Transverse colon (tissue), 3 donors: ENCODE results near the gene ASGR1.

Experiments
- EP300 ChIP-seq: sonication (generic); formaldehyde crosslinking; IDR thresholded peaks from one replicate; pipeline ENCODE4 v1.6.1; 2017; ENCODE audit warnings: antibody characterized with exemption, low read depth
- TF ChIP-seq, protein P1 (sequence below), 5 experiments: fragments of 200-600 bp in 3 of 5; fragments of 450-650 bp in 2 of 5; sonication (generic) in 3 of 5; IDR thresholded peaks; 1 replicate in 2 of 5; 2 replicates in 3 of 5; pipeline ENCODE4 v1.5.1; 2016 to 2017; ENCODE audit warnings: antibody characterized with exemption in 5 of 5, inconsistent platforms in 3 of 5, mild to moderate bottlenecking in 2 of 5, moderate library complexity in 1 of 5

DNA sequence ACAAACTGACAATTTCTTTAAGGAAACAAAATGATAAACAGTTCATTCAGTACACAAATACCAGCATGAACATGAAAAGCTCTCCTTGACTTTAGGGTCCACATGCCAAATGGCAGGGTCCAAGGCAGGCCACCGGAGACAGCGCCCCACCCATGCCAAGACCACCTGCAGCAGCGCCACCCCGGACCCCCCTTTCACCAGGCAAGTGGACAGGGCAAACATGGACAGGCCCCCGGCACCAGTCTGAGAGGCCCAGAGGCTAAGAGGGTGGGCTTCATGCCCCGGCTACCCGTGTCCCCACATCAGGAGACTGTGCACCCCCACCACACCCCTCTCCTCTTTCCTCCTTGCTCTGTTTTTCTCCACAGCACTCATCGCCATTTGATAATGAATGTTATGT lies 49.9 kb downstream of the ASGR1 start:
- TF ChIP-seq EP300, result no peak
- TF ChIP-seq, protein P1, sequence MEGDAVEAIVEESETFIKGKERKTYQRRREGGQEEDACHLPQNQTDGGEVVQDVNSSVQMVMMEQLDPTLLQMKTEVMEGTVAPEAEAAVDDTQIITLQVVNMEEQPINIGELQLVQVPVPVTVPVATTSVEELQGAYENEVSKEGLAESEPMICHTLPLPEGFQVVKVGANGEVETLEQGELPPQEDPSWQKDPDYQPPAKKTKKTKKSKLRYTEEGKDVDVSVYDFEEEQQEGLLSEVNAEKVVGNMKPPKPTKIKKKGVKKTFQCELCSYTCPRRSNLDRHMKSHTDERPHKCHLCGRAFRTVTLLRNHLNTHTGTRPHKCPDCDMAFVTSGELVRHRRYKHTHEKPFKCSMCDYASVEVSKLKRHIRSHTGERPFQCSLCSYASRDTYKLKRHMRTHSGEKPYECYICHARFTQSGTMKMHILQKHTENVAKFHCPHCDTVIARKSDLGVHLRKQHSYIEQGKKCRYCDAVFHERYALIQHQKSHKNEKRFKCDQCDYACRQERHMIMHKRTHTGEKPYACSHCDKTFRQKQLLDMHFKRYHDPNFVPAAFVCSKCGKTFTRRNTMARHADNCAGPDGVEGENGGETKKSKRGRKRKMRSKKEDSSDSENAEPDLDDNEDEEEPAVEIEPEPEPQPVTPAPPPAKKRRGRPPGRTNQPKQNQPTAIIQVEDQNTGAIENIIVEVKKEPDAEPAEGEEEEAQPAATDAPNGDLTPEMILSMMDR (IDR thresholded peaks at IDR 0.05), result no peak
